Hair follicular keratinocyte (primary cell): ENCODE measurements around the gene ADIPOR1. TPM values are rescaled to one million over a fixed set of nuclear protein-coding genes. Genes with fewer than 3 reads are reported as not detected.

ENCODE experiments used
- total RNA-seq: library from RNA; depleted of rRNA; stranded (reverse); fragments of >200 nt; gene quantifications from 2 replicates; pipeline ENCODE4 v1.2.3, GENCODE V29; 2015

Gene ADIPOR1
- 146 and 152 TPM in 2 replicates for total RNA-seq

GRCh38 chr1:202957733-202958543 lies at the start of gene ADIPOR1:
ADIPOR1 (minus strand) TSS chr1:202958312; CDS start chr1:202951070, 7,242 bp downstream.

GRCh38 chr1:203006948-203007871 lies 49.1 kb upstream of the ADIPOR1 start, which contains the start of gene TMEM183A:
TMEM183A (plus strand) TSS chr1:203007374; CDS start chr1:203007466, 92 bp downstream.

GRCh38 chr1:202926581-202927491 lies 31.3 kb downstream of the ADIPOR1 start, which contains the start of gene KLHL12:
KLHL12 (minus strand) TSS chr1:202927234; CDS start chr1:202925162, 2,072 bp downstream.

Other genes with a start within 250 kb of the ADIPOR1 start
- under 0.01 TPM in 1 of 2 replicates, not detected in the other for gene SYT2, start 247.9 kb downstream of the ADIPOR1 start, total RNA-seq
- gene KDM5B, start 149.9 kb downstream of the ADIPOR1 start, total RNA-seq = 27.5 and 40.5 TPM in 2 replicates
- 0.47 TPM in 1 of 2 replicates, not detected in the other for gene PCAT6, start 147.4 kb downstream of the ADIPOR1 start, total RNA-seq
- 6.3 and 7.3 TPM in 2 replicates for gene RABIF, start 69.2 kb downstream of the ADIPOR1 start, total RNA-seq
- 23.5 and 24.4 TPM in 2 replicates for gene KLHL12, start 31.1 kb downstream of the ADIPOR1 start, total RNA-seq
- 86.1 and 106 TPM in 2 replicates for gene CYB5R1, start 8.9 kb upstream of the ADIPOR1 start, total RNA-seq
- gene TMEM183A, start 49.1 kb upstream of the ADIPOR1 start, total RNA-seq = 70.7 and 77.9 TPM in 2 replicates
- 0.15 and 0.16 TPM in 2 replicates for gene PPFIA4, start 68.2 kb upstream of the ADIPOR1 start, total RNA-seq
- gene MYOG, start 127.7 kb upstream of the ADIPOR1 start, total RNA-seq = not detected in 2 replicates
- gene ADORA1, start 169.4 kb upstream of the ADIPOR1 start, total RNA-seq = 0.31 TPM in 1 of 2 replicates, not detected in the other
- gene MYBPH, start 217.5 kb upstream of the ADIPOR1 start, total RNA-seq = not detected in 2 replicates
- gene CHI3L1, start 228.4 kb upstream of the ADIPOR1 start, total RNA-seq = 0.27 TPM in 1 of 2 replicates, not detected in the other